ACHN (cell line): ENCODE data around the gene TEX35.
"Not testable (repeated sequence)": the region's sequence is repeated elsewhere in the genome, so short reads cannot be mapped to it uniquely, and the experiment has no call there.

ENCODE experiments used
- DNase-seq: peaks from one replicate; pipeline ENCODE4 v3.0.0-alpha.2; 2015
- in situ Hi-C: cut with HindIII; loops from 2 replicates; pipeline ENCODE4 v1.10.0; 2017; ENCODE audit warnings: low sequenced_read_pairs, low pct_ligation_motif_present, low pct_unique_long_range_greater_than_20kb

Gene TEX35

GRCh38 chr1:178554351-178554750 is 41.4 kb downstream of the TEX35 start:
- in situ Hi-C loops, DNase-seq: not testable (repeated sequence)

DNA sequence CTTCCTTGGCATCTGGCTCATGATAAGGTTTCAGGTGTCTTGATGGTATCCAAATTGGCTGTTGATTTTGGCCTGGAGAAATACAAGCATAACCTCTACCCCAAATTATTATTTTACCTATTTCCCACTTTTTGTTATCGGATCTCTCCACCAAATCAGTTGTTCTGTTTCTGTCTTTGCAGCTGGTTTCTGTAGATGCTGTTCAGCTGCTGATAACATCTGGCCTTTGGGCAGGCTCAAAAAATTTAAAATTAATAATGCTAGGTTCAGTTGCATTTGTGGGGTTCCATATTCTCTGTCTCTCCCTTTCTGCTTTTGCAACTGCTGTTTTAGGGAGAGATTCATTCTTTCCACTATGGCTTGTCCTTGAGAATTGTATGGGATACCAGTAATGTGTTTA is 42.7 kb downstream of the TEX35 start:
- DNase-seq, in situ Hi-C loops: not testable (repeated sequence)

- DNase-seq, in situ Hi-C loops: not testable (repeated sequence)
These were observed 45.9 kb downstream of the TEX35 start for GRCh38 chr1:178558816-178559215.

DNA sequence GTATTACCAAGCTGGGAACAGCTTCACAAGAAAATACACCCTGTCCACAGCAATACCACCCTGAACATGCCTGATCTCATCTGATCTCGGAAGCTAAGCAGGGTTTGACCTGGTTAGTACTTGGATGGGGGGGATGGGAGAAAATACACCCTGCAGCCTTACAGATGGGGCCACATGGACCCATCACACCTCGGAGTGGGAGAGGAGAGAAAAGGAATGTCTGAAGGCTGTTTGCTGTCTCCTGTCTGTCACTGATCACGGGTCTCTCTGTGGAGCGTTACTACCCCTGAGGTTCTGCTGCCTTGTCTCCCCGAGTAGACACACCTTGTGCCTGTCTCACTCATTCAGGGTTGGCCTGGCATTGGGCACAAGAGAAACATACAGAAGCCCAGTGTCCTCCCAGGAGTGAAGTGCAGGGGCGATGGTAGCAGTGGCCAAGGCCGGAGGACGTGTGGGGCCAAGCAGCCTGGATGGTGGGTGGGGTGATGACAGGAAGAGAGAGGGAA is 48.0 kb downstream of the TEX35 start:
- in situ Hi-C loops: no loop called here
- DNase-seq: no peak

- in situ Hi-C loops: no loop called here
- no peak for DNase-seq
These were observed 50.4 kb downstream of the TEX35 start for GRCh38 chr1:178563099-178563820.

DNA sequence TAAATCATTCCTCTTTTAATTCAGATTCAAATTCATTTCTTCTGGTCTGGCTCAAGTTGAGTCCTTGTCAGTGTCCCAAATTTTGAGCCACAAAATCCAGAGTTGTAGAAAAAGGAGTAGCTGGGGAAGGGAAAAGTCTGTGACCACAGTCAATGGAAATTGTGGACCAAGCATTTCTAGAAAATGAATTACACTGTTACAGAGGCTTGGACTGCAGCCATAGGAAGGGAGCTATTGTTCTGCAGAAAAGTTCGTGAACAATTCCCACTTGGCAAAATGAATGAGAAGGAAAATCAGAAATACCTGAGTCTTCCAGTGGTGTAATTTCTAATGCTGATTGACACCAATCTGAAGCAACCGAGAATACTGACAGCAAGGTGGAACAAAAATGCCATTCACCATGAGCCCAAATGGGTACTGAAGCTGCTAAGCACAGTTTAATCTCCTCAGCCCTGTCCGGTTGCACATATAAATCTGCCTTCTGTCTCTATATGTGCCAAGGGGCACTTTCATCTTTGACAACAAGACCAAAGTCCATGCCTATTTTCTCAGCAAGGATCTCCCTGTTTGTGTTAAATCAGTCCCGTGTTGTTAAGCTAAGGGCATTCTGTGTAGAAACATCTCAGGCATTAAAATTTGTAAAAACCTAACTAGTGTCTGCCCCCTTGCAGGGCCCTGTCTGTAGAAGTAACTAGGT is 51.3 kb downstream of the TEX35 start:
- in situ Hi-C loops: no loop called here
- no peak for DNase-seq

- DNase-seq: no peak
- in situ Hi-C loops: no loop called here
These were observed 51.9 kb downstream of the TEX35 start for GRCh38 chr1:178564783-178565180.

DNA sequence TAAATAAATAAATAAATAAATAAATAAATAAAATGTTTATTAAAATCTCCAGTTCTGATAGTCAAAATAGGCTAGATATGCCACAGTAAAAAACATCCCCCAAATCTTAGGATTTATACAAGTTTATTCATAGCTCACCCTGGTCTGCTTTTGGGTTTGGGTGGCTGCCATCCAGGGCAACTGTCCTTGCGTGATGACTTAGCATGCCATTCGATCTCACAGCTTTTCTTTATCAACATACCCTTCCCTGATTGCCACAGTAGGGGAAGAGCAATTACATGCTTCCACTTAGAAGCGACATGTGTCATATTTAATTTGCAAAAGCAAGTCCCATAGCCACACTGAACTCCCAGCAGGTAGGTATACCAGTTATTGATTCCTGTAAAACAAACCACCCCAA is 52.7 kb downstream of the TEX35 start:
- in situ Hi-C loops: no loop called here
- no peak for DNase-seq

GRCh38 chr1:178566187-178566586 is 53.3 kb downstream of the TEX35 start:
- no peak for DNase-seq
- in situ Hi-C loops: no loop called here

DNA sequence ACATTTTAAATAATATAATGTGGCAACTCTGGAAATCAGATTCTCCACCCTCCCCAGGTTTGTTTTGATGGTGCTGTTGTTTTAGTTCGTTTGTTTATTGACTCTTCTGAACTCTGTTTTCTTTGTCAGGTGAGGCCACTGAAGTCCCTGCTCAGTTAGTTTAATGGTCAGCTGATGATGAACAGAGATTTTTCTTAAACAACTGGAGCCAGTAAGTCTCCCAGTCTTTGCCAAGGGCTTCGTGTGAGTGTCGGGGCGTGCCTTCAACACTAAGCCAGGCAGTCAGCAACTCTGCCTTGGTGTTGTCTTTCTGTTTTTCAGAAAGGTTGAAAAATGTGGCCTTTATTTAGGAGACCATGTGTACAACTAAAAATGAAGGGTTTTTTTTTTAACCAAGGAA is 58.9 kb downstream of the TEX35 start:
- in situ Hi-C loops: no loop called here

More for the DNA sequence above, 58.9 kb downstream of the TEX35 start:
- DNase-seq: no peak
